Panc1 (cell line): Measurements from ENCODE around the gene VARS2. TPM values are rescaled to one million over a fixed set of nuclear protein-coding genes. Genes with fewer than 3 reads are reported as not detected.

Experiments
- ATAC-seq: fragments of 200-7000 bp; cut with Tn5 transposase; 2 replicates; pipeline ENCODE4 v1.9.1; 2020; ENCODE audit warnings: mild to moderate bottlenecking, moderate library complexity
- BruUV-seq: library from RNA; stranded (reverse); fragments of 400-500 nt; replicated peaks from 2 replicates; lab custom pipeline; 2021; lab: Mats Ljungman, UMichigan
- CTCF ChIA-PET: fragments of 300-600 bp; sonication (Branson Sonifier 250); formaldehyde crosslinking; loops from one replicate; lab custom pipeline; 2022; ENCODE audit warnings: antibody characterized with exemption; lab: Charles Lee
- POLR2A ChIA-PET: fragments of 300-600 bp; sonication (Branson Sonifier 250); formaldehyde crosslinking; loops from one replicate; lab custom pipeline; 2022; ENCODE audit warnings: antibody characterized with exemption; lab: Charles Lee
- DNase-seq: peaks from one replicate; pipeline ENCODE4 v3.0.0-alpha.2; 2010; ENCODE audit warnings: low read depth, low spot score
- H3K27ac ChIP-seq: 2 replicates; pipeline ENCODE4 v1.5.1; 2011; ENCODE audit warnings: mild to moderate bottlenecking, low read length, inconsistent platforms
- H3K27me3 ChIP-seq: fragments of 200-500 bp; sonication (Bioruptor generic); 2 replicates; pipeline ENCODE4 v1.6.0; 2014; ENCODE audit warnings: low read length, inconsistent platforms; ENCODE audit not compliant: control insufficient read depth, insufficient read depth
- H3K36me3 ChIP-seq: fragments of 200-500 bp; sonication (Bioruptor generic); 2 replicates; pipeline ENCODE4 v1.5.1; 2014; ENCODE audit warnings: inconsistent platforms, mild to moderate bottlenecking, low read length, moderate library complexity; ENCODE audit not compliant: control insufficient read depth, insufficient read depth
- H3K4me1 ChIP-seq: 2 replicates; pipeline ENCODE4 v1.5.1; 2011; ENCODE audit warnings: inconsistent platforms, mild to moderate bottlenecking, low read length, moderate library complexity; ENCODE audit not compliant: control insufficient read depth, insufficient read depth
- H3K4me3 ChIP-seq, 2 experiments: 2 replicates each; pipeline ENCODE4 v1.5.1; 2011 to 2012; ENCODE audit warnings: low read depth in 2 of 2, low read length in 2 of 2, mild to moderate bottlenecking in 2 of 2, inconsistent platforms in 1 of 2, moderate library complexity in 1 of 2
- H3K9me3 ChIP-seq: fragments of 200-500 bp; sonication (Bioruptor generic); 2 replicates; pipeline ENCODE4 v1.5.1; 2014; ENCODE audit warnings: low read depth, mild to moderate bottlenecking, inconsistent platforms, low read length, moderate library complexity; ENCODE audit not compliant: control insufficient read depth, insufficient read depth
- POLR2AphosphoS5 ChIP-seq: IDR thresholded peaks from 2 replicates; pipeline ENCODE4 v1.6.1; 2012; ENCODE audit warnings: mild to moderate bottlenecking, low read depth, low read length, moderate library complexity
- SIN3A ChIP-seq: IDR thresholded peaks from 2 replicates; pipeline ENCODE4 v1.6.1; 2012; ENCODE audit warnings: low read depth, mild to moderate bottlenecking, low read length, moderate library complexity, borderline replicate concordance; ENCODE audit not compliant: insufficient read depth
- TCF7L2 ChIP-seq: IDR thresholded peaks from 2 replicates; pipeline ENCODE4 v1.6.1; 2011; ENCODE audit warnings: mild to moderate bottlenecking, low read depth, low read length, inconsistent platforms
- in situ Hi-C: cut with HindIII; loops from 2 replicates; pipeline ENCODE4 v1.10.0; 2016; ENCODE audit warnings: low sequenced_read_pairs, low pct_unique_long_range_greater_than_20kb
- intact Hi-C: fragments of 100-400 bp; cut with micrococcal nuclease; formaldehyde crosslinking; loops from one replicate; pipeline ENCODE4 v1.10.0; 2022; ENCODE audit not compliant: unreplicated experiment
- total RNA-seq: library from RNA; stranded (reverse); gene quantifications from one replicate; pipeline ENCODE4 v1.2.1, GENCODE V29; 2021; ENCODE audit not compliant: unreplicated experiment
- TF ChIP-seq, protein P1 (sequence below): fragments of 450-650 bp; IDR thresholded peaks from 2 replicates; pipeline ENCODE4 v1.5.1; 2017; ENCODE audit warnings: mild to moderate bottlenecking
- TF ChIP-seq, protein P2 (sequence below), 2 experiments: IDR thresholded peaks; 2 replicates each; pipeline ENCODE4 v1.6.1; 2011 to 2012; ENCODE audit warnings: low read depth in 2 of 2, control low read depth in 1 of 2, low read length in 1 of 2, mild to moderate bottlenecking in 1 of 2, moderate library complexity in 1 of 2; ENCODE audit not compliant: insufficient read depth in 1 of 2

The VARS2 gene
- total RNA-seq, 1 experiment from 2014 or later: 42.7 TPM

DNA sequence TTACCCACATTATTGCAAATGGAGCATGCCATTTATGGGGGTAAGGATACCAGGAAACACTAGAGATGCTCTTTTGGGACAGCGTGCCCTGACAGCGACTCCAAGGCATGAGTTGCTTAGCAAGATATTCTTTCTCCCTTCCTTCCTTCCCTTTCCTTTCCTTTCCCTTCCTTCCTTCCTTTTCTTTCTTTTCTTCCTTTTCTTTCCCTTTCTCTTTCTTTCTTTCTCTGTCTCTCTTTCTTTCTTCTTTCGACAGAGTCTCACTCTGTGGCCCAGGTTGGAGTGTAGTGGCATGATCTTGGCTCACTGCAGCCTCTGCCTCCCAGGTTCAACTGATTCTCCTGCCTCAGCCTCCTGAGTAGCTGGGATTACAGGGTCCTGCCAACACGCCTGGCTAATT, 30.0 kb downstream of the VARS2 start:
- in situ Hi-C loops: no loop called here
- DNase-seq (no peak), ATAC-seq (no peak)
- Histone ChIP-seq H3K4me1 (peaks cover 8% of the 10 kb centered on the region; the same call in 1 of the 2 replicates), H3K27ac (no peak overlapping the region), H3K27me3 (peaks cover 10% of the 10 kb centered on the region), H3K36me3 (no peaks in the 10 kb centered on the region), H3K4me3 (no peak overlapping the region), H3K9me3 (no peaks in the 10 kb centered on the region)
- TF ChIP-seq SIN3A (no peak), POLR2AphosphoS5 (no peak), TCF7L2 (no peak)
- TF ChIP-seq, protein P1, sequence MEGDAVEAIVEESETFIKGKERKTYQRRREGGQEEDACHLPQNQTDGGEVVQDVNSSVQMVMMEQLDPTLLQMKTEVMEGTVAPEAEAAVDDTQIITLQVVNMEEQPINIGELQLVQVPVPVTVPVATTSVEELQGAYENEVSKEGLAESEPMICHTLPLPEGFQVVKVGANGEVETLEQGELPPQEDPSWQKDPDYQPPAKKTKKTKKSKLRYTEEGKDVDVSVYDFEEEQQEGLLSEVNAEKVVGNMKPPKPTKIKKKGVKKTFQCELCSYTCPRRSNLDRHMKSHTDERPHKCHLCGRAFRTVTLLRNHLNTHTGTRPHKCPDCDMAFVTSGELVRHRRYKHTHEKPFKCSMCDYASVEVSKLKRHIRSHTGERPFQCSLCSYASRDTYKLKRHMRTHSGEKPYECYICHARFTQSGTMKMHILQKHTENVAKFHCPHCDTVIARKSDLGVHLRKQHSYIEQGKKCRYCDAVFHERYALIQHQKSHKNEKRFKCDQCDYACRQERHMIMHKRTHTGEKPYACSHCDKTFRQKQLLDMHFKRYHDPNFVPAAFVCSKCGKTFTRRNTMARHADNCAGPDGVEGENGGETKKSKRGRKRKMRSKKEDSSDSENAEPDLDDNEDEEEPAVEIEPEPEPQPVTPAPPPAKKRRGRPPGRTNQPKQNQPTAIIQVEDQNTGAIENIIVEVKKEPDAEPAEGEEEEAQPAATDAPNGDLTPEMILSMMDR: no peak
- TF ChIP-seq, protein P2, sequence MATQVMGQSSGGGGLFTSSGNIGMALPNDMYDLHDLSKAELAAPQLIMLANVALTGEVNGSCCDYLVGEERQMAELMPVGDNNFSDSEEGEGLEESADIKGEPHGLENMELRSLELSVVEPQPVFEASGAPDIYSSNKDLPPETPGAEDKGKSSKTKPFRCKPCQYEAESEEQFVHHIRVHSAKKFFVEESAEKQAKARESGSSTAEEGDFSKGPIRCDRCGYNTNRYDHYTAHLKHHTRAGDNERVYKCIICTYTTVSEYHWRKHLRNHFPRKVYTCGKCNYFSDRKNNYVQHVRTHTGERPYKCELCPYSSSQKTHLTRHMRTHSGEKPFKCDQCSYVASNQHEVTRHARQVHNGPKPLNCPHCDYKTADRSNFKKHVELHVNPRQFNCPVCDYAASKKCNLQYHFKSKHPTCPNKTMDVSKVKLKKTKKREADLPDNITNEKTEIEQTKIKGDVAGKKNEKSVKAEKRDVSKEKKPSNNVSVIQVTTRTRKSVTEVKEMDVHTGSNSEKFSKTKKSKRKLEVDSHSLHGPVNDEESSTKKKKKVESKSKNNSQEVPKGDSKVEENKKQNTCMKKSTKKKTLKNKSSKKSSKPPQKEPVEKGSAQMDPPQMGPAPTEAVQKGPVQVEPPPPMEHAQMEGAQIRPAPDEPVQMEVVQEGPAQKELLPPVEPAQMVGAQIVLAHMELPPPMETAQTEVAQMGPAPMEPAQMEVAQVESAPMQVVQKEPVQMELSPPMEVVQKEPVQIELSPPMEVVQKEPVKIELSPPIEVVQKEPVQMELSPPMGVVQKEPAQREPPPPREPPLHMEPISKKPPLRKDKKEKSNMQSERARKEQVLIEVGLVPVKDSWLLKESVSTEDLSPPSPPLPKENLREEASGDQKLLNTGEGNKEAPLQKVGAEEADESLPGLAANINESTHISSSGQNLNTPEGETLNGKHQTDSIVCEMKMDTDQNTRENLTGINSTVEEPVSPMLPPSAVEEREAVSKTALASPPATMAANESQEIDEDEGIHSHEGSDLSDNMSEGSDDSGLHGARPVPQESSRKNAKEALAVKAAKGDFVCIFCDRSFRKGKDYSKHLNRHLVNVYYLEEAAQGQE (IDR thresholded peaks at IDR 0.05; ENCODE audit: insufficient read depth in 1 of 2, low read depth in 2 of 2, low read length in 1 of 2): no peak
- CTCF ChIA-PET: no interaction called here
- BruUV-seq: no TSS peak
- intact Hi-C loops: no loop called here
- POLR2A ChIA-PET: no interaction called here

DNA sequence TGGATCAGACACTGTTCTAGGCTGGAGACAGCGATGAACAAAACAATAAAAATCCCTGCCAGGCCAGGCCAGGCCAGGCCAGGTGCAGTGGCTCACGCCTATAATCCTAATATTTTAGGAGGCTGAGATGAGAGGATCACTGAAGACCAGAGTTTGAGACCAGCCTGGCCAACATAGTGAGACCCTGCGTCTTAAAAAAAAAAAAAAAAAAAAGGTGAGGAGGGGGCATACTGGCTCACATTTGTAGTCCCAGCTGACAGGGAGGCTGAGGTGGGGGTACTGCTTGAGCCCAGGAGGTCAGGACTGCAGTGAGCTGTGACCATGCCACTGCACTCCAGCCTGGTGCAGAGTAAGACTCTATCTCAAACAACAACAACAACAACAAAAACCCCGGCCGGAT, 31.2 kb downstream of the VARS2 start:
- ChIA-PET POLR2A (no interaction called here), CTCF (no interaction called here)
- TF ChIP-seq POLR2AphosphoS5: no peak
- no peak for TF ChIP-seq TCF7L2
- TF ChIP-seq, protein P1: no peak
- H3K36me3 ChIP-seq: no peaks in the 10 kb centered on the region
- no peak for DNase-seq
- intact Hi-C loops (no loop called here), in situ Hi-C loops (no loop called here)
- BruUV-seq: no TSS peak
- no peak for ATAC-seq
- H3K27ac ChIP-seq: no peak overlapping the region
- H3K4me3 ChIP-seq: no peak overlapping the region
- H3K9me3 ChIP-seq: no peaks in the 10 kb centered on the region
- peaks cover 10% of the 10 kb centered on the region for H3K27me3 ChIP-seq
- peaks cover 8% of the 10 kb centered on the region; the same call in 1 of the 2 replicates for H3K4me1 ChIP-seq
